GM12878 (cell line): ENCODE data around the gene CFAP99. TPM values are rescaled to one million over a fixed set of nuclear protein-coding genes. Genes with fewer than 3 reads are reported as not detected.

Experiments
- BACH1 ChIP-seq: fragments of 450-650 bp; IDR thresholded peaks from 2 replicates; pipeline ENCODE4 v1.6.1; 2017; ENCODE audit warnings: mild to moderate bottlenecking, borderline replicate concordance
- CBFB ChIP-seq: IDR thresholded peaks from 2 replicates; pipeline ENCODE4 v1.6.1; 2016; ENCODE audit warnings: antibody characterized with exemption, low read depth
- CHD4 ChIP-seq: fragments of 200-600 bp; sonication (generic); IDR thresholded peaks from 2 replicates; pipeline ENCODE4 v1.6.1; 2016; ENCODE audit warnings: mild to moderate bottlenecking
- CREB1 ChIP-seq: IDR thresholded peaks from 2 replicates; pipeline ENCODE4 v1.6.1; 2012; ENCODE audit warnings: low read depth, mild to moderate bottlenecking, inconsistent platforms
- FOXM1 ChIP-seq: IDR thresholded peaks from 2 replicates; pipeline ENCODE4 v1.6.1; 2012; ENCODE audit warnings: low read depth, mild to moderate bottlenecking, inconsistent platforms, low read length, moderate library complexity
- HDGF ChIP-seq: fragments of 450-650 bp; IDR thresholded peaks from 2 replicates; pipeline ENCODE4 v1.6.1; 2016; ENCODE audit warnings: antibody characterized with exemption
- IKZF2 ChIP-seq, 2 experiments: fragments of 450-650 bp; IDR thresholded peaks; 2 replicates each; pipeline ENCODE4 v1.6.1; 2017; ENCODE audit warnings: mild to moderate bottlenecking in 2 of 2, moderate library complexity in 2 of 2
- IRF5 ChIP-seq: fragments of 450-650 bp; IDR thresholded peaks from 2 replicates; pipeline ENCODE4 v1.6.1; 2017; ENCODE audit warnings: borderline replicate concordance
- JUNB ChIP-seq: IDR thresholded peaks from 2 replicates; pipeline ENCODE4 v1.6.1; 2016; ENCODE audit warnings: antibody characterized with exemption, mild to moderate bottlenecking
- JUND ChIP-seq: IDR thresholded peaks from 2 replicates; pipeline ENCODE4 v1.6.1; 2012; ENCODE audit warnings: low read depth, mild to moderate bottlenecking, low read length, improper control_type of control experiment, moderate library complexity
- MTA2 ChIP-seq: fragments of 450-650 bp; IDR thresholded peaks from 2 replicates; pipeline ENCODE4 v1.6.1; 2016; ENCODE audit warnings: low read depth, mild to moderate bottlenecking, moderate library complexity
- NFYA ChIP-seq: IDR thresholded peaks from 2 replicates; pipeline ENCODE4 v1.6.1; 2011; ENCODE audit warnings: low read depth, mild to moderate bottlenecking, low read length, improper control_type of control experiment, borderline replicate concordance
- NR2F1 ChIP-seq: fragments of 450-650 bp; conservative IDR thresholded peaks from 2 replicates; pipeline ENCODE4 v1.6.1; 2017; ENCODE audit warnings: mild to moderate bottlenecking
- POLR2A ChIP-seq: IDR thresholded peaks from 2 replicates; pipeline ENCODE4 v1.6.1; 2011; ENCODE audit warnings: low read depth, mild to moderate bottlenecking, low read length
- POLR2AphosphoS2 ChIP-seq: IDR thresholded peaks from 2 replicates; pipeline ENCODE4 v1.6.1; 2011; ENCODE audit warnings: low read depth, mild to moderate bottlenecking, low read length, improper control_type of control experiment, moderate library complexity
- POLR2AphosphoS5 ChIP-seq: IDR thresholded peaks from 2 replicates; pipeline ENCODE4 v1.6.1; 2011; ENCODE audit warnings: mild to moderate bottlenecking, low read length, inconsistent platforms
- POU2F2 ChIP-seq: IDR thresholded peaks from 3 replicates; pipeline ENCODE4 v1.6.1; 2011; ENCODE audit warnings: low read depth, mild to moderate bottlenecking, low read length, borderline replicate concordance
- RBBP5 ChIP-seq: fragments of 200-600 bp; sonication (generic); conservative IDR thresholded peaks from 2 replicates; pipeline ENCODE4 v1.6.1; 2016
- SP1 ChIP-seq: IDR thresholded peaks from one replicate; pipeline ENCODE4 v1.6.1; 2011; ENCODE audit warnings: low read depth, low read length
- SREBF2 ChIP-seq: IDR thresholded peaks from 2 replicates; pipeline ENCODE4 v1.6.1; 2012; ENCODE audit warnings: mild to moderate bottlenecking, low read length
- SRF ChIP-seq, 2 experiments: IDR thresholded peaks; 2 replicates each; pipeline ENCODE4 v1.6.1; 2011; ENCODE audit warnings: low read depth in 2 of 2, low read length in 2 of 2, mild to moderate bottlenecking in 1 of 2, moderate library complexity in 1 of 2
- TCF12 ChIP-seq: IDR thresholded peaks from 2 replicates; pipeline ENCODE4 v1.6.1; 2011; ENCODE audit warnings: low read depth, mild to moderate bottlenecking, low read length
- WRNIP1 ChIP-seq: IDR thresholded peaks from 2 replicates; pipeline ENCODE4 v1.6.1; 2011; ENCODE audit warnings: low read depth, low read length, improper control_type of control experiment, borderline replicate concordance
- ZNF274 ChIP-seq: IDR thresholded peaks from one replicate; pipeline ENCODE4 v1.8.0; 2011; ENCODE audit not compliant: insufficient read length, insufficient read depth
- polyA plus RNA-seq, 11 experiments: library from polyadenylated mRNA; depleted of rRNA in 4 of 11; unstranded in 6 of 11; stranded (reverse) in 5 of 11; fragments of >200 nt; fragmentation: Nextera tagmentation in 4 of 11; fragmentation: Illumina TruSeq in 1 of 11; extraction: Ambion mirVana in 4 of 11; extraction: Trizol in 1 of 11; gene quantifications; 1 replicate in 1 of 11; 2 replicates in 10 of 11; pipeline versions ENCODE4 v1.2.1 to v1.2.3, GENCODE V29; 2011 to 2016; ENCODE audit warnings: inconsistent platforms in 2 of 11, missing spikeins in 2 of 11, low read depth in 1 of 11
- total RNA-seq, 4 experiments: library from RNA; depleted of rRNA in 3 of 4; stranded (reverse); fragments of >200 nt in 3 of 4; fragmentation: Illumina TruSeq in 1 of 4; extraction: Trizol in 1 of 4; gene quantifications; 2 replicates each; pipeline versions ENCODE4 v1.2.1 to v1.2.3, GENCODE V29; 2013 to 2021
- TF ChIP-seq, protein P1 (sequence below): fragments of 450-650 bp; formaldehyde crosslinking; IDR thresholded peaks from 2 replicates; pipeline ENCODE4 v1.4.0; 2020; ENCODE audit warnings: mild to moderate bottlenecking, moderate library complexity
- TF ChIP-seq, protein P2 (sequence below): fragments of 450-650 bp; IDR thresholded peaks from 2 replicates; pipeline ENCODE4 v1.6.1; 2016; ENCODE audit warnings: mild to moderate bottlenecking
- TF ChIP-seq, protein P3 (sequence below): fragments of 450-650 bp; IDR thresholded peaks from 2 replicates; pipeline ENCODE4 v1.6.1; 2018; ENCODE audit warnings: mild to moderate bottlenecking, low read depth, moderate library complexity; ENCODE audit not compliant: partially characterized antibody

CFAP99 gene
- total and polyA plus RNA-seq, 10 of the 15 experiments (the other 5 are each of a cell fraction or from before 2014, with no cell fraction given) = not detected

DNA sequence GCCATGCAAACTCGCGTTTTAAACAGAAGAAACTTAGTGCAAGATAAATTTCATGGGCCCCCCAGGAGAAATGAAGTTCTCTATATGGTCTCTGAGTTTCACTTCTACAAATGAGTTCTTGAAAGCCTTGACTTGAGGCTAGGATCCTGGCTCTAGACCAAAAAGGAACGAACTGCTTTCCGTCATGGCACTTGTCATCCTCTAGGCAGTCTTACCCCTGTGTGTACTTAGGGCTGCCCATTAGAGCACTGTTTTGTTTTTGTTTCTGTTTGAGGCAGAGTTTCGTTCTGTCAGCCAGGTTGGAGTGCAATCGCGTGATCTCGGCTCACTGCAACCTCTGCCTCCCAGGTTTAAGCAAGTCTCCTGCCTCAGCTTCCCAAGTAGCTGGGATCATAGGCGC lies 79.2 kb downstream of the CFAP99 start (continued):
- TF ChIP-seq, protein P1, sequence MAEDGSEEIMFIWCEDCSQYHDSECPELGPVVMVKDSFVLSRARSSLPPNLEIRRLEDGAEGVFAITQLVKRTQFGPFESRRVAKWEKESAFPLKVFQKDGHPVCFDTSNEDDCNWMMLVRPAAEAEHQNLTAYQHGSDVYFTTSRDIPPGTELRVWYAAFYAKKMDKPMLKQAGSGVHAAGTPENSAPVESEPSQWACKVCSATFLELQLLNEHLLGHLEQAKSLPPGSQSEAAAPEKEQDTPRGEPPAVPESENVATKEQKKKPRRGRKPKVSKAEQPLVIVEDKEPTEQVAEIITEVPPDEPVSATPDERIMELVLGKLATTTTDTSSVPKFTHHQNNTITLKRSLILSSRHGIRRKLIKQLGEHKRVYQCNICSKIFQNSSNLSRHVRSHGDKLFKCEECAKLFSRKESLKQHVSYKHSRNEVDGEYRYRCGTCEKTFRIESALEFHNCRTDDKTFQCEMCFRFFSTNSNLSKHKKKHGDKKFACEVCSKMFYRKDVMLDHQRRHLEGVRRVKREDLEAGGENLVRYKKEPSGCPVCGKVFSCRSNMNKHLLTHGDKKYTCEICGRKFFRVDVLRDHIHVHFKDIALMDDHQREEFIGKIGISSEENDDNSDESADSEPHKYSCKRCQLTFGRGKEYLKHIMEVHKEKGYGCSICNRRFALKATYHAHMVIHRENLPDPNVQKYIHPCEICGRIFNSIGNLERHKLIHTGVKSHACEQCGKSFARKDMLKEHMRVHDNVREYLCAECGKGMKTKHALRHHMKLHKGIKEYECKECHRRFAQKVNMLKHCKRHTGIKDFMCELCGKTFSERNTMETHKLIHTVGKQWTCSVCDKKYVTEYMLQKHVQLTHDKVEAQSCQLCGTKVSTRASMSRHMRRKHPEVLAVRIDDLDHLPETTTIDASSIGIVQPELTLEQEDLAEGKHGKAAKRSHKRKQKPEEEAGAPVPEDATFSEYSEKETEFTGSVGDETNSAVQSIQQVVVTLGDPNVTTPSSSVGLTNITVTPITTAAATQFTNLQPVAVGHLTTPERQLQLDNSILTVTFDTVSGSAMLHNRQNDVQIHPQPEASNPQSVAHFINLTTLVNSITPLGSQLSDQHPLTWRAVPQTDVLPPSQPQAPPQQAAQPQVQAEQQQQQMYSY (CRISPR knock-in tag) = no peak
- TF ChIP-seq, protein P2, sequence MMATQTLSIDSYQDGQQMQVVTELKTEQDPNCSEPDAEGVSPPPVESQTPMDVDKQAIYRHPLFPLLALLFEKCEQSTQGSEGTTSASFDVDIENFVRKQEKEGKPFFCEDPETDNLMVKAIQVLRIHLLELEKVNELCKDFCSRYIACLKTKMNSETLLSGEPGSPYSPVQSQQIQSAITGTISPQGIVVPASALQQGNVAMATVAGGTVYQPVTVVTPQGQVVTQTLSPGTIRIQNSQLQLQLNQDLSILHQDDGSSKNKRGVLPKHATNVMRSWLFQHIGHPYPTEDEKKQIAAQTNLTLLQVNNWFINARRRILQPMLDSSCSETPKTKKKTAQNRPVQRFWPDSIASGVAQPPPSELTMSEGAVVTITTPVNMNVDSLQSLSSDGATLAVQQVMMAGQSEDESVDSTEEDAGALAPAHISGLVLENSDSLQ = peak; percentile 82
- TF ChIP-seq POLR2A (no peak), MTA2 (0 out of 2 replicates have a peak, but pooled peaks have one; percentile 23), SP1 (no peak), NR2F1 (no peak), POLR2AphosphoS5 (no peak), JUNB (peak; percentile 26; the same call in 1 of the 2 replicates), NFYA (no peak), TCF12 (no peak), JUND (no peak), BACH1 (no peak), CHD4 (no peak), SREBF2 (no peak), HDGF (no peak), FOXM1 (no peak), WRNIP1 (no peak), CREB1 (peak; percentile 68), IKZF2 (IDR thresholded peaks at IDR 0.05) (peak in 1 of 2 experiments; percentile 58; a peak in 2 of 4 replicates), ZNF274 (no peak), SRF (IDR thresholded peaks at IDR 0.05; ENCODE audit: low read depth in 2 of 2, low read length in 2 of 2) (no peak), POLR2AphosphoS2 (no peak), POU2F2 (no peak), IRF5 (no peak), CBFB (no peak), RBBP5 (no peak)
- TF ChIP-seq, protein P3, sequence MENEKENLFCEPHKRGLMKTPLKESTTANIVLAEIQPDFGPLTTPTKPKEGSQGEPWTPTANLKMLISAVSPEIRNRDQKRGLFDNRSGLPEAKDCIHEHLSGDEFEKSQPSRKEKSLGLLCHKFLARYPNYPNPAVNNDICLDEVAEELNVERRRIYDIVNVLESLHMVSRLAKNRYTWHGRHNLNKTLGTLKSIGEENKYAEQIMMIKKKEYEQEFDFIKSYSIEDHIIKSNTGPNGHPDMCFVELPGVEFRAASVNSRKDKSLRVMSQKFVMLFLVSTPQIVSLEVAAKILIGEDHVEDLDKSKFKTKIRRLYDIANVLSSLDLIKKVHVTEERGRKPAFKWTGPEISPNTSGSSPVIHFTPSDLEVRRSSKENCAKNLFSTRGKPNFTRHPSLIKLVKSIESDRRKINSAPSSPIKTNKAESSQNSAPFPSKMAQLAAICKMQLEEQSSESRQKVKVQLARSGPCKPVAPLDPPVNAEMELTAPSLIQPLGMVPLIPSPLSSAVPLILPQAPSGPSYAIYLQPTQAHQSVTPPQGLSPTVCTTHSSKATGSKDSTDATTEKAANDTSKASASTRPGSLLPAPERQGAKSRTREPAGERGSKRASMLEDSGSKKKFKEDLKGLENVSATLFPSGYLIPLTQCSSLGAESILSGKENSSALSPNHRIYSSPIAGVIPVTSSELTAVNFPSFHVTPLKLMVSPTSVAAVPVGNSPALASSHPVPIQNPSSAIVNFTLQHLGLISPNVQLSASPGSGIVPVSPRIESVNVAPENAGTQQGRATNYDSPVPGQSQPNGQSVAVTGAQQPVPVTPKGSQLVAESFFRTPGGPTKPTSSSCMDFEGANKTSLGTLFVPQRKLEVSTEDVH = no peak
